SJCRH30 (cell line): ENCODE measurements around the gene GRB10. TPM values are rescaled to one million over a fixed set of nuclear protein-coding genes. Genes with fewer than 3 reads are reported as not detected.

Experiments
- DNase-seq, 2 experiments: peaks; one replicate each; pipeline ENCODE4 v3.0.0-alpha.2; 2015 to 2020
- H3K27ac ChIP-seq: fragments of 250-450 bp; sonication (Bioruptor Pico); 2 replicates; pipeline ENCODE4 v1.5.1; 2020; ENCODE audit warnings: mild to moderate bottlenecking, moderate library complexity
- H3K27me3 ChIP-seq: fragments of 250-450 bp; sonication (Bioruptor Pico); 2 replicates; pipeline ENCODE4 v1.5.1; 2020; ENCODE audit warnings: mild to moderate bottlenecking, moderate library complexity
- H3K36me3 ChIP-seq: fragments of 250-450 bp; sonication (Bioruptor Pico); 2 replicates; pipeline ENCODE4 v1.5.1; 2020; ENCODE audit warnings: mild to moderate bottlenecking, moderate library complexity
- H3K4me1 ChIP-seq: fragments of 250-450 bp; sonication (Bioruptor Pico); 2 replicates; pipeline ENCODE4 v1.5.1; 2020; ENCODE audit warnings: mild to moderate bottlenecking, moderate library complexity
- H3K4me3 ChIP-seq: fragments of 250-450 bp; sonication (Bioruptor Pico); 2 replicates; pipeline ENCODE4 v1.5.1; 2020; ENCODE audit warnings: mild to moderate bottlenecking, moderate library complexity
- H3K9me3 ChIP-seq: fragments of 250-450 bp; sonication (Bioruptor Pico); replicated peaks from 2 replicates; pipeline ENCODE4 v1.5.1; 2020; ENCODE audit warnings: mild to moderate bottlenecking, moderate library complexity
- total RNA-seq: library from RNA; depleted of rRNA; stranded (reverse); fragments of >200 nt; shearing (Covaris generic); gene quantifications from 2 replicates; pipeline ENCODE4 v1.2.3, GENCODE V29; 2014

The GRB10 gene
- total RNA-seq, 1 experiment from 2014 or later = 0.95 TPM

DNA sequence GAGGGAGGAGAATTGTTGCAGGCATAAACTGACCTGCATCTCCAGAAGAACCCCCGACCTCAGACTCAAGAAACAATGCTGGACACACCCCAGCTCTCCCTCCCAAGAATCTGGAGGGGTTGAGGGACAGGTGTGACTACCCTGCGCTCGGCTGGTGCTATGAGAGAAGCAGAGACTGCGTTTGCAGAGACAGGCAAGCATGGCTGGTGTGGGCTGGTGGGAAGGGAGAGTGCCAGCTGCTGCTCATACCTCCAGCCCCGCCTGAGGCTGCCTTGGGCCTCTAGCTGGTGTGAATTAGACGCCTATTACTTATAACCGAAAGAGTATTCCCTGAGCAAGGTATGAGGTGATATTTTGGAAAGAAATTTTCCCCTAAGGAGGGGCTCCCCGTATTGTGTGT is 169.2 kb downstream of the GRB10 start:
- Histone ChIP-seq H3K36me3 (no peaks in the 10 kb centered on the region), H3K27ac (no peak overlapping the region), H3K4me3 (no peak overlapping the region), H3K4me1 (no peaks in the 10 kb centered on the region), H3K27me3 (peaks cover 4% of the 10 kb centered on the region; the same call in 1 of the 2 replicates), H3K9me3 (no peaks in the 10 kb centered on the region)
- DNase-seq = no peak

- H3K36me3 ChIP-seq = no peaks in the 10 kb centered on the region
- no peaks in the 10 kb centered on the region for H3K9me3 ChIP-seq
- no peak for DNase-seq
- H3K27me3 ChIP-seq = peaks cover 3% of the 10 kb centered on the region; the same call in 1 of the 2 replicates
- H3K4me3 ChIP-seq = no peak overlapping the region
- H3K4me1 ChIP-seq = no peaks in the 10 kb centered on the region
- no peak overlapping the region for H3K27ac ChIP-seq
Measured at GRCh38 chr7:50612704-50613103, 170.0 kb downstream of the GRB10 start.

DNA sequence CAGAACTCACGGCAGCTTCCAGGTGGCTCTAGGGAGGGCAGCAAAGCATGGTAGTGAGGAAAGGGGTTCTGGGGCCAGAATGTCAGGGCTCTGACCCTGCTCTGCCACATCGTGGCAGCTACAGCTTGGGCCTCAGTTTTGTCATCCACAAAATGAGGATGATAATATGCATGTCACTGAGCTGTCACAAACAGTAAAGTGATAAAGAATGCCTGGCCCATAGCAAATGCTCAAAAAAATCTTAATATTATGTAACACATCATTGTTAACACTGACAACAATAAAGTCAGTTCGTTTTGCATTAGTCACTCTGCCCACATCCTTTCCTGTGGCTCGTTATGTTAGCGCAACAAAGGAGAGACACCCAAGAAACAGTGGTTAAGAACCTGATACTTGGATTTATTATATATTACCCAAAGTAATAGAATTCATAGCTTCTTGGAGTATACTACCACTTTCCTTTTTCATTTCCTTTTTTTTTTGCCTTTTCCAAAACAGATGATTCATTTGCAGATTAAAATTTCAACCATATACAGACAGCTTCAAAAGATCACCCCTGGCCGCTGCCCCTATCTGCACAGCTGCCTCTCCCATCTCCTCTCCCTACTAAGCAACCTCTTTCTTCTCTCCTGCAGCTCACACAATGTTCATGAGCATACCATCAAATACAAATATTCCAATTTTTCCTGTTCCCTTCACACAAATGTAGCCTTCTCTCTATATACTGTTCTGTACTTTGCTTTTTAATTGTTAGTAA is 172.0 kb downstream of the GRB10 start:
- Histone ChIP-seq H3K27me3 (no peaks in the 10 kb centered on the region; the same call in 1 of the 2 replicates), H3K4me3 (no peak overlapping the region), H3K36me3 (no peaks in the 10 kb centered on the region), H3K4me1 (no peaks in the 10 kb centered on the region), H3K27ac (no peak overlapping the region), H3K9me3 (no peaks in the 10 kb centered on the region)
- DNase-seq = no peak

DNA sequence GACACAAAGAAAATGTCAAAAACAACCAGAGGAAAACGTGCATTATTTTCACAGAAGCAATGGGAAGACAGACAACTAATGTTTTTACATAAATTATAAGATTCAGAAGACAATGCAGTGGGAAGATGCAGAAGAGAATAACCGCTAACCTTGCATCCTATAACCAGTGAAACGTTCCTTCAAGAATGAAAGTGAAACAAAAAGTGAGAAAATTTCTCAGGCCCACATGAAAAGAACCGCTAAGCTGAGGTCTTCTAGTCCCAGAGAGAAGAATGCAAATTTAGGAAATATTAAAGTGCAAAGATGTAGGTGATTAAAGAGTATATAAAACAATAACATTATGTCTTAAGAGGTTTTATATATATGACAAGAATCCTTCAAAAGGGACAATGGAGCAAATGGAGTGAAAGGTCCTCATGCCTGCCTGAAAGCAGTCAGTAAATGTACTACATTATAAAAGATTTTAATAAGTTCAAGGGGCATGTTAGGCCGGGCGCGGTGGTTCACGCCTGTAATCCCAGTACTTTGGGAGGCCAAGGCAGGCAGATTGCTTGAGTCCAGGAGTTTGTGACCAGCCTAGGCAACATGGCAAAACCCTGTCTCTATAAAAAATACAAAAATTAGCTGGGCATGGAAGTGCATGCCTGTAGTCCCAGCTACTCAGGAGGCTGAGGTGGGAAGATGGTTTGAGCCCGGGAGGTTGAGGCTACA is 174.3 kb downstream of the GRB10 start:
- H3K4me3 ChIP-seq = no peak overlapping the region
- no peaks in the 10 kb centered on the region for H3K4me1 ChIP-seq
- no peak for DNase-seq
- no peaks in the 10 kb centered on the region; the same call in 1 of the 2 replicates for H3K27me3 ChIP-seq
- H3K9me3 ChIP-seq = no peaks in the 10 kb centered on the region
- H3K36me3 ChIP-seq = no peaks in the 10 kb centered on the region
- H3K27ac ChIP-seq = no peak overlapping the region

DNA sequence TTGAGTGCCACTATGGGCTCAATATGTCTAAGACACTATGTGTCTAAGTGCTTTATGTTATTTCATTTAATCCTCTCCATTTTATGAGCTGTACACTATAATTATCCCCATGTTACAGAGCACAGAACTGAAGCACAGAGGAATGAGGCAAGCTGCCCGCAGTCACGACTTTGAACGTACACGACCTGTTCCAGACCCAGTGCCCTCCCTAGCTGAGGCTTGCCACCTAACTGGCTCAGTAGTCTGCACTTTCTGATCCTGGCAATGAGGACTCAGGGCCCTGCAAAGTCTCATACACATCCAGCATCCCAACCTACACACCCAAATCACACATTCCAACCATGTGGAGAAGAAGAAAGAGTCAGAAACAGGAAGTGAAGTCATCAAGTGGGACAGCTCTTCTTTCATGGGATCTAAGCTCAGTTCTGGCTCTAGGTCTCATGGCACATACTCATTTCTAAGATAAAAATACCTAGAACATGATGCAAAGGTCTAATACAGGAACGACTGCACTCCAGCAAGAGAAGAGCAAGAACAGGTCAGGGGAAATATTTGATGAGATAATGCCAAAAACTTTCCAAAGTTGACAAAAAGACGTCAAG is 175.1 kb downstream of the GRB10 start:
- no peaks in the 10 kb centered on the region for H3K9me3 ChIP-seq
- no peak overlapping the region for H3K27ac ChIP-seq
- H3K4me3 ChIP-seq = no peak overlapping the region
- DNase-seq = no peak
- H3K36me3 ChIP-seq = no peaks in the 10 kb centered on the region
- peaks cover 4% of the 10 kb centered on the region for H3K27me3 ChIP-seq
- H3K4me1 ChIP-seq = no peaks in the 10 kb centered on the region

- no peaks in the 10 kb centered on the region for H3K4me1 ChIP-seq
- no peak overlapping the region for H3K27ac ChIP-seq
- H3K27me3 ChIP-seq = peaks cover 9% of the 10 kb centered on the region
- H3K9me3 ChIP-seq = no peaks in the 10 kb centered on the region
- no peak for DNase-seq
- no peaks in the 10 kb centered on the region for H3K36me3 ChIP-seq
- H3K4me3 ChIP-seq = no peak overlapping the region
Measured at GRCh38 chr7:50605059-50605458, 177.6 kb downstream of the GRB10 start.

DNA sequence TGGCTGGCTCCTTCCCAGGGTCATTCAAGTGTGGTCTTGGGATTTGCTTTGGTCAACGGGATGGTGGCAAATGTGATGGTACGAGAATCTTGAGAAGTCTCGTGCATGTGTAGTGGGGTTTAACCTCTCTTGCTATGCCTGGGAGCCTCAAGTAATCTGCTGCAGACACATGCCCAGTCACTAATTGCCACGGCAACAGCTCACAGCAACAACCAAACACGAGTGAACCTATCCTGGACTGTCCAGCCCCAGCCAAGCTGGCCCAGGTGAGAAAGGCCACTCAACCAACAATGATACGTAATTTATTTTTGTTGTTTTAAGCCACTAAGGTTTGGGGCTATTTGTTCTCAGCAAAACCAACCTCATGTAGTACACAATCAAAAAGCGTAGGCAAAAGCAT is 179.4 kb downstream of the GRB10 start:
- Histone ChIP-seq H3K4me1 (no peaks in the 10 kb centered on the region), H3K27ac (no peak overlapping the region), H3K27me3 (peaks cover 10% of the 10 kb centered on the region; the same call in 1 of the 2 replicates), H3K36me3 (no peaks in the 10 kb centered on the region), H3K9me3 (no peaks in the 10 kb centered on the region), H3K4me3 (no peak overlapping the region)
- no peak for DNase-seq

DNA sequence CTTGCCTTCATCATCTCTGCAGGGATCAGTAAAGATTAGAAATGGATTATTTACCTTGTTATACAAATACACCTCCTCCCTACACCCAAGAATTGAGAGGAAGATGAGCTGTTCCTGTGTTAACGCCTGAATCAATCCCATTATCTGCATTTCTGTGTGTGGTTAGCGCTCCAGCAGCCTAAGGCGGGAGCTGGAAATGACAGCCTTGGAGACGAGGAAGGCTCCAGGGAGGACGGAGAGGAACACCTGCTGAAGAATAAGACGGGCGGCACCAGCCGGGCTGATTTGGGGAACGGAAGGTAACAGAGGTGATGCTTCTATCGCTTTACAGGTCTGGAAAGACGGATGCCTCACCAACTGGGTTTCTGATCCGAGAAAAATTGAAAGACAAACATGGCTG is 183.3 kb downstream of the GRB10 start:
- Histone ChIP-seq H3K36me3 (no peaks in the 10 kb centered on the region), H3K4me1 (no peaks in the 10 kb centered on the region), H3K27ac (no peak overlapping the region), H3K4me3 (no peak overlapping the region), H3K9me3 (no peaks in the 10 kb centered on the region), H3K27me3 (peaks cover 10% of the 10 kb centered on the region; the same call in 1 of the 2 replicates)
- DNase-seq = no peak

DNA sequence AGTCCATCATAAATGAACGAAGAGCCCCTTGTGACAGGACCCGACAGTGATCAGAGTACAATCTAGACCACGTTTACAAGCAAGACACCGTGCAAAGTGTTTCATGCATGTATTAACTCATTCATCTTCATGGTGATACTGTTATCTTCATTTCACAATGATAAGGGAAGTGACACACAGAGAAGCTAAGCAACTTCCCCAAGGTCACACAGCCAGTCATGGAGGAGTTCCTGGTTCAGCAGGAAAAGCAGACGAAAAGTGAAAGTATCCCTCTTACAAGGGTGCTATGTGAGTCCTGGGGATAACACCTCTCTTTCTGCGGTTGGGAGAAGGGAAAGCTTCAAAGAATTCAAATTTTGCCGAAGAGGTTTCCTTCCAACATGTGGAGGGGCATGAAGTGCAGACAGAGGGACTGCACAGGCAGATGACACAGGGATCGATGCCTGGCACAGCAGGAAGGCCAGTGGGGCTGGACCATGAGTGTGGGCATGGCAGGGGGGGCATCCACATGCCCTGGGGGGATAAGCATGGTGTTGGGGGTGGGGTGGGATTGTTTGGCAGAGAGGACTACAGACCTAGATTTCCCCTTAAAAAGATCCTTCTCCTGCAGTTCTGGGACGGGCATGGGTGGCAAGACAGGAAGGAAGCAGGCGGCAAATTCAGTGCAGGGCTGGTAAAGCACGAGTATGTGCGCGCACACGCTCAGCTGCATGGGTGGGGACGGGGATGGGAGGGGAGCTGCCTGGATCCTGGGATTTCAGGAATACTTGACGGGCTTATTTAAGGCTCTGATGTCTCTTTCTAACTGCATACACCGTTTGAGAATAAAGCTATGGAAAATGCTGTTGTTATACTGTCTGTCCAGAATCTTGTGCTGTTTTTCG is 184.0 kb downstream of the GRB10 start:
- no peak for DNase-seq
- Histone ChIP-seq H3K27me3 (peaks cover 10% of the 10 kb centered on the region; the same call in 1 of the 2 replicates), H3K36me3 (no peaks in the 10 kb centered on the region), H3K4me3 (no peak overlapping the region), H3K27ac (no peak overlapping the region), H3K9me3 (no peaks in the 10 kb centered on the region), H3K4me1 (no peaks in the 10 kb centered on the region)

GRCh38 chr7:50596484-50596883 is 186.2 kb downstream of the GRB10 start:
- DNase-seq = no peak
- Histone ChIP-seq H3K36me3 (no peaks in the 10 kb centered on the region), H3K27me3 (0 out of 2 replicates have a peak, but pooled peaks cover 3% of the 10 kb centered on the region), H3K9me3 (no peaks in the 10 kb centered on the region), H3K4me3 (no peak overlapping the region), H3K27ac (no peak overlapping the region), H3K4me1 (no peaks in the 10 kb centered on the region)

DNA sequence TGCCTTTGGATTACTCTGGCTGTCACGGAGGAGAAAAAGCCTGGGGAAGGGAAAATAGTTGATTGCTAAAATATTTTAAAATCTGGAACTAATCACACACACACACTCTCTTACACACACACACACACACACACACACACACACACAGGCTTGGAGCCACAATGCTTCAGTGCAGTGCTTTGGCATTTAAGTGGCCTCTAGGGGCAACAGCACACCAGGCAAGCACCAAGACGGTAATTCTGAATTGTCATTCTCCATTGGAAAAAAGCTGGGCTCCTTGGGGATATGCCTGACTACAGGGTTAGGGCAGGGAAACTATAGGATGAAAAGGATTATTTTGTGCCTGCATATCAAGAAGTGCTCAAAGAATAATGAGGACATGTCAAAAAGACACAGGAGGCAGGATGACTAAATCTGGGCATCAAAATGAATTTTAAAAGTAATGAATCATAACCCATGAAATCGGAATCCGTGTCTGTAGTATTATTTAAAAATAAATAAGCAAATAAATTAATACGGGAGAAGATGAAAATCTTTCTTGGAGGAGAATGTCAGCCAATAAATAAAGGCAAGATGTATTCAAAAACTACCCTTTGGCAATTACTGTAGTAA is 187.1 kb downstream of the GRB10 start:
- DNase-seq = no peak
- H3K27ac ChIP-seq = no peak overlapping the region
- no peaks in the 10 kb centered on the region for H3K36me3 ChIP-seq
- H3K9me3 ChIP-seq = no peaks in the 10 kb centered on the region
- 0 out of 2 replicates have a peak, but pooled peaks cover 3% of the 10 kb centered on the region for H3K27me3 ChIP-seq
- no peak overlapping the region for H3K4me3 ChIP-seq
- H3K4me1 ChIP-seq = no peaks in the 10 kb centered on the region

GRCh38 chr7:50594734-50595485 is 187.8 kb downstream of the GRB10 start:
- Histone ChIP-seq H3K4me3 (no peak overlapping the region), H3K27me3 (no peaks in the 10 kb centered on the region), H3K4me1 (no peaks in the 10 kb centered on the region), H3K36me3 (no peaks in the 10 kb centered on the region), H3K9me3 (no peaks in the 10 kb centered on the region), H3K27ac (no peak overlapping the region)
- DNase-seq = no peak

DNA sequence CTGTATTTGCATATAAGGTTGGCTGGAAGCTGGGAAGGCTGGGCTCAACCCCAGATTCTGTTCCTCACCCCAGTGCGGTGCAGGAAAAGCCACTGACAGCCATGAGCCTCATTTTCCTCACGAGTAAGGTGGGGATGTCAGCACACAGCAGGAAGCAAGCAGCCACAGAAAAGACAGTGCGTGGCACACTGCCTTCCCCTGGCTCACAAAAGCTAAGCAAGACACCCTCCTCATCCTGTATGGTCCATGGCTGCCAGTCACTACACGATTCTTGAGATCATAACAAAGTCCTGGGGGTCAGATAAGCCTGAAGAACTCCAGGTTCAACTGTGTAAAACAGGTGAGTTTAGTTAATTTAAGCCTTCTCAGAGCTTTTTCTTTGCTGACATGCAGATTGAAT is 188.6 kb downstream of the GRB10 start:
- no peak for DNase-seq
- Histone ChIP-seq H3K4me3 (no peak overlapping the region), H3K4me1 (no peaks in the 10 kb centered on the region), H3K9me3 (no peaks in the 10 kb centered on the region), H3K27me3 (no peaks in the 10 kb centered on the region), H3K36me3 (no peaks in the 10 kb centered on the region), H3K27ac (no peak overlapping the region)
